Hippocampal formation (tissue), 2 donors: ENCODE results near the gene ASB7.

ENCODE experiments used
- DNase-seq, 2 donors: peaks; one replicate each; lab custom pipeline; 2025; lab: John Stamatoyannopoulos, UW

ASB7 gene

GRCh38 chr15:100686021-100686724 is 83.8 kb downstream of the ASB7 start:
- DNase-seq: no peak

DNA sequence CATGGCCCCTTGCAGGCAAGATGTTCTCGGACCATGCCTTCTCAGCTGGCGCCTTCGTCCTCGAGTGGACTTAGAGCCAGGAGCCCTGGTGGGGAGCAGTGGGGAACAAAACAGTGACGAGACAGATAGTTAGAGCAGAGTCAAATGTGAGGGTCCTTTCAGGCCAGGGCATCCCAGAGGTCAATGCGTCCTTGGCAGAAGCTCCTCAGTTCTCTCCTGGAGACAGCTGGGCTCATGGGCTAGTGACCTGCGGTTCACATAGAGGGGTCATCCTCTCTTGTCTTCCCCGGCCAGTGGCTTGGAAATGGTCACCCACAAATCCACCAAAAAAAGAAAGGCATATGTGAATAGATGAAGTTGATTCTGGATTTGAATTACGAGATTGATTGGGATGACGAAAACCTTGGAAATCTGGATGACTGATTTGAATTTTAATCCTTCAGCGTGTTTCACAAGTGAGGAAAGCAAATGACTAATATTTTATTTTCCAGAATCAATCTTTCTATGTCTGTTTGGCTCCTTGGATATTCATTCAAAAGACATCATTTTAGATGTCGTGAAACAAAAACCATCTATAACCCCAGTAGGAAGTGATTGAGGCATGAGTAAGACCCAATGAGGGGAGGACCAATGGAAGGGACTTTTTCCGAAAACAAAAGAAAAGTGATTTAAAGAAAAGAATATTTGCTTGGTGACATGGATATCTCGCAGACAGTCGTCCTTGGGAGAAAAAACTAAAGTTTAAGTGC is 84.5 kb downstream of the ASB7 start:
- DNase-seq: no peak

DNA sequence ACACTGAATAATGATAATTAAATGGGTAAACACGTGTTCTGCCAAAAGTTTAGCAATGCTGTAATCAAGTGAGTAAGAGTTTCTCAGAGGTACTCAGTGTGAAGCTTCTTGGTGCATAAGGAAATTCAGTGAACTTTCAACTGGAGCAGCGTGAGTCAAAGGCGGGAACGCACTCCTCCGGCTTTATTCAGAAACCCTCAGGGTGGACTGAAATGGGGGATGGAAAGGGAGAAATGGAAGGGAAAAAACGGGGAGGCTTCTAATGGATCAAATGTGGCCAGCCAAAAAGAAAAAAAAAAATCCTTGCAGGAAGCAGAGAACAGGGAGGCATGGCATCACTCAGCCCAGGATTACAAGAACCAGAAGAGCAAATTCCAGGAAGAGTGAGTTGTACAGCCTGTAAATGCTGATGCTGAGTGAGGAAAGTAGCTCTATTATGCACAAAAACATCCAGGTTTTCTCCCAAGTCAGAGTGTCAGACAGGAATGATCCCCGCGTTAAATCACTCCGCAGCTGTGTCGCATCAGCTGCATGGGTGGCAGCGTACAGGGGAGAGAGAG is 85.3 kb downstream of the ASB7 start:
- DNase-seq: no peak

GRCh38 chr15:100688549-100689120 is 86.2 kb downstream of the ASB7 start:
- no peak for DNase-seq

DNA sequence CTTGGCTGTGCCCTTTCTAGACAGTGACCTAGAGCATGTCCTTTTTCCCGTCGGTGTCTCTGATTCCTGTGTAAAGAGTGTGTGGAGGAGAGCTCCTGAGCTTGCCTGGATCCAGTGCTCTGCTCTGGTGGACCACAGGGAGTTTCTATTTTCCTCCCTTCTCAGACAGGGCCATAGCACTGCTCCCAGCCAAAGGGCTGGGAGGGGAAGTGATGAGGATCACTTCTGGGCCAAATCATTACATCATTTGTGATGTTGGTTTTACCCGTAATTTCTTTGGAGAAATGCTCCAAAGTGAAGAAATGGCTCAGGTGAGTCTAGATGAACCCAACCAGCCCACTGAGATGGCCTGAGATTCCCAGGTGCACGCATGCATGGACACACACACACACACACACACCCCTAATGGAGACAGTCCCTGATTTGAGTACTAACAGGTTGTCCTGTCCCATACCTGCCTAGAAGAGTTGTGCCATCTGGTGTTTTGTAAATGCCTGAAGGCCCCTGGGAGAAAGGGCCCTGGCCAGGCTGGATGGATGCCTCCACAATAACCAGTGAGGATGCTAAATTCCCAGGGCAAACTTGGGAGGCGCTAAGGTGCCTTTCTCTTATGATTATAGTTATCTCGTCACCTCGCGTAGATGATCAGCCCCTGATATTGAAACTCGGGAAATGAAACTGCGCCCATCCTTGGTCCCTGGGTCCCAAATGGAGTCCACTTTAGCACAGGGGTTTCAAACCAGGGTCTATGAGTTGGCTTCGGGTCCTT is 86.9 kb downstream of the ASB7 start:
- no peak for DNase-seq

GRCh38 chr15:100690032-100690794 is 87.8 kb downstream of the ASB7 start:
- no peak for DNase-seq

DNA sequence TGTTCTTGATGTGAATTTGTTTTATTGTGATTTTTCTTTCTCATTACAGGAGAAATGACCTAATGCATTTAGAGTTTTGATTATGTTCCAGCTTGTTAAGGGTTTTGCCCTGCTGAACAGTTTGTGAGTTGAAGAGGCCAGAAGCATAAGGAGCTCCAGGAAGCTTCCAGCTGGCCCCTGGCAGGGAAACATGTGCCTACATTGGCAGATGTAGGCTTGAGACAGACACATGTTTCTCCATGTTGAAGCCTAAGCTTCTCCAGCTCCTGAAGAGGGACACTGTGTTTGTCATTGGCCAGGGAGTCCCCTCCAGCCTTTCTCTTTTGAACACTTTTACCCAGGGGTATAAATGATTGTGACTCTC is 88.4 kb downstream of the ASB7 start:
- DNase-seq: no peak

- DNase-seq: no peak
Observed at GRCh38 chr15:100691321-100691720, 88.9 kb downstream of the ASB7 start.

- no peak for DNase-seq
Observed at GRCh38 chr15:100692246-100692645, 89.9 kb downstream of the ASB7 start.

GRCh38 chr15:100692671-100693070 is 90.3 kb downstream of the ASB7 start:
- no peak for DNase-seq

GRCh38 chr15:100693451-100693850 is 91.1 kb downstream of the ASB7 start:
- no peak for DNase-seq

DNA sequence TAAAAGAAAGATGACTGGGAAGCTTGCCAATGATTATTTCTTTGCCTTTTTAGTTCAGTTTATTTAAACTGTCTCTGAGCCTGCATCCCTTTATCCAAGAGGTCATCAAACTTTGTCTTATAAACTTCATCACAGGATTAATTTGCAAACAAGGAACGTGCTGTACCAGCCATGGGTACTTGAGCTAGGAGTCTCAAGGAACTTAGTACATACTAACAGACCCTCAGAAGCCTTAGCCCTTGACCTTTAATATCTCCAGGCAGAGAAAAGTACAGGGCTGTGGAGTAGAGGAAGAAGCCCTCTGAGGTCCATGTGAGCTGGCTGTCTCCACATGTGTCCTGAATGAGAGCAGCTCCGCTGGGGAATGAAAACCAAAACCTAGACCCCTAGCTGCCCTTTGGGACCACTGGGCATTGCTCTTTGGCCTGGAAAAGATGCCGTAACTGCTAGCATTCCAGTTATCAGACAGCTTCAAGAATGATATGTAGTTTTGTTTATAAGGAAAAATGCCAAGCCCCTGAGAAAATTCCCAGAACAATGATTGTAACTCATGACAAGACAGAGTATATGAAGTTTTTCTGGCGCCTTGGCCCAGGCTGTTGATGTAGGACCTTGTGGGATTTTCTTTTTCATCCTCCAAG is 92.1 kb downstream of the ASB7 start:
- DNase-seq: no peak

DNA sequence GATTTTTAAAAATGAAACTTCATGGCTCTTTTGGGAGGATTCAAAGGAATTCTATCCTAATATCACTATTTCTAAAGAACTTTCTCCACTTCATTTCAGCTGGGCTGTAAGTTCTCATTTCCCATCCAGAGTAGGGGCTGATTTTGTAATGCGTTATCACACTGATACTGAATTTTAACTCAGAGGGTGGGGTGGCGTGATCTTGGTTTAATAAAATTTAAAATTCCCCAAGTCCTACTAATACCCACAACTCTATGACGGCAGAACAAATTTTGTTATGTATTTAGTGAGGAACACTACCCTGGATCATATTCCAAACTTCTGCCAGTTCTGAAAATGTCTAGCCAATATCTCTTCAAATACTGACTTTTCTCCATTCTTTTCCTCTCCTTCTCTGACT is 92.7 kb downstream of the ASB7 start:
- DNase-seq: no peak

DNA sequence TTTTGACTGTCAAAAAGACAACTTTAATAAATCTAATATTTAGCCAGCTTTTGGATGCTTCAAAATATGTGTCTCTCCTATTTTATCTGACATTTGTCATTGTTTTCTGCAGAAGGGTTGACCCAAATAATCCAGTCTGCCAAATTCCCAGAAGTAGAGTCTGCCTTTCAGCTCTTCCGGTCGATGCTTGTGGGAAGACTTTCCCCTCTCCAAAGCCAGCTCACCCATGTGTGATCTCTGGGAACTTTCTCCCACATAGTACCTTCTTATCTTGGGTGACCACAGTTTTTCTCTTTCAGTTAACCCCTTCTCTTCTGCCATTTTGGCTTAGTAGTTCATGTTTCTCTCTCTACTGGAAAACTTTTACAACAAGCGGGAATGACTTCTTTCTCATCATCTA is 94.1 kb downstream of the ASB7 start:
- DNase-seq: no peak
